Epithelial cell of esophagus (primary cell): ENCODE data around the gene SLC27A5.
"Not testable (repeated sequence)": the region's sequence is repeated elsewhere in the genome, so short reads cannot be mapped to it uniquely, and the experiment has no call there.

Experiments
- DNase-seq: peaks from one replicate; pipeline ENCODE4 v3.0.0; 2010; ENCODE audit warnings: low read depth
- H3K4me3 ChIP-seq: 2 replicates; pipeline ENCODE4 v1.5.1; 2011; ENCODE audit warnings: mild to moderate bottlenecking, low read length, control low read depth
- CTCF ChIP-seq: IDR thresholded peaks from 2 replicates; pipeline ENCODE4 v1.5.1; 2011; ENCODE audit warnings: low read depth, mild to moderate bottlenecking, low read length, control low read depth, inconsistent platforms; ENCODE audit not compliant: insufficient read depth; ENCODE audit errors: missing control alignments

SLC27A5 gene

GRCh38 chr19:58499021-58499927 is 12.5 kb downstream of the SLC27A5 start:
- peak overlapping the region; percentile 75 for H3K4me3 ChIP-seq
- TF ChIP-seq CTCF = peak; percentile 50
- DNase-seq = peak; percentile 99

- peak overlapping the region; percentile 74 for H3K4me3 ChIP-seq
- DNase-seq = no peak
- no peak for TF ChIP-seq CTCF
These were observed 13.3 kb downstream of the SLC27A5 start for GRCh38 chr19:58498316-58499020.

GRCh38 chr19:58497634-58498170 is 14.1 kb downstream of the SLC27A5 start:
- TF ChIP-seq CTCF = no peak
- no peak overlapping the region for H3K4me3 ChIP-seq
- no peak for DNase-seq

- DNase-seq = no peak
- no peak for TF ChIP-seq CTCF
- no peak overlapping the region for H3K4me3 ChIP-seq
These were observed 19.5 kb downstream of the SLC27A5 start for GRCh38 chr19:58492265-58492664.

- H3K4me3 ChIP-seq = no peak overlapping the region
- DNase-seq = no peak
- TF ChIP-seq CTCF = no peak
These were observed 20.4 kb downstream of the SLC27A5 start for GRCh38 chr19:58491393-58491792.

GRCh38 chr19:58484349-58484748 is 27.4 kb downstream of the SLC27A5 start:
- not testable (repeated sequence) for DNase-seq, H3K4me3 ChIP-seq

- DNase-seq = no peak
- no peak overlapping the region for H3K4me3 ChIP-seq
- no peak for TF ChIP-seq CTCF
These were observed 28.0 kb downstream of the SLC27A5 start for GRCh38 chr19:58483776-58484175.
